ENCODE results near the gene SLC6A8. TPM values are rescaled to one million over a fixed set of nuclear protein-coding genes. Genes with fewer than 3 reads are reported as not detected.

Gene SLC6A8
- 122 TPM for polyA plus RNA-seq (2013, experiment 1 of 2)
- polyA plus RNA-seq (2013, experiment 2 of 2), result 123 TPM

DNA sequence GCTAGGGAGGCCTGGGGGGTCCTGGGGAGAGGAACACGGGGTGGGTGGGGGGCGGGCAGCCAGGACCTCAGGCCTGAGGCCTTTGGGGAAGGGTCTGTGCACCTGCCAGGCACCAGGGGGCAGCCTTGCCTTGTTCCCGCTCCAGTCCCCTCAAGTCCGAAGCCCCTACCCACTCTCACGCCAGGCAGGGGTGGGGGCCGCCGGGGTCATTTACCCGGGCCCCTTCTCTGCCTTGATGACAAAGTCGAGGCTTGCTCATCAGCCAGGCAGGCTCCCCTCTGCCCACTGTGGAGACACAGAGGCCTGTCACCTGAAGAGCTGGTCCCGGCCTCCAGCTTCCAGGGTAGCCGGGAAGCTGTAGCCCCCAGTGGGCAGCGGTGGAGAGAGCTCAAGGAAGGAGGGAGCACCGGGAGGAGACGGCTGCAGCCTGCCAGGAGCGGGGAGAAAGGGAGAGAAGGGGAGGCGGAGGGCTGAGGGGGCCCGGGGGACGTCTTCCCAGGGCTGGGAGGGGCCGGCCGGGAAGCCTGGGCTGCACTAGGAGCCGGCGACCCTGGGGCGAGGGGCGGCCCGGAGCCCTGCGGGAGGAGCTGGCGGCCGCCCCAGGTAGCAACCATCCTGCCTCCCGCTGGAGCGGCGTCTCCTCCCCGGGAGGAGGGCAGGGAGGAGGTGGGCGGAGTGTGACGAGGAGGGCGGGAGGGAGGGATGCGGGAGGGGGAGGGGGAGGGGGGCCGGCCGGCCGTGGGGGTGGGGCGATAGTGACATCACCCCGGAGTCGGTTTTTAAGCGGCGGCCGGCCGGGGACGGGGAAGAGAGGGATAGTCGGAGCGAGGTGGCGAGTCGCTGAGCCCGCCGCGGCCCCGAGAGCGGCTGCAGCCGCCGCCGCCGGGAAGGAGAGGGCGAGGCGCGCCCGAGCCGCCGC, at the start of gene SLC6A8:
TSS of gene SLC6A8 (plus strand) at position 806 of the 919 bp plus-strand sequence. CDS start 649 bp downstream, outside the sequence.
- Histone ChIP-seq H2BK120ac (ENCODE audit: low read depth, low read length) (no peak within 1 kb of the TSS), H3K4me1 (ENCODE audit: control insufficient read depth in 2 of 2, insufficient read depth in 1 of 2, low read depth in 1 of 2, low read length in 2 of 2) (peaks cover 16 to 23% of the 10 kb centered on the region in 2 donors), H4K8ac (ENCODE audit: low read depth, low read length) (peak within 1 kb of the TSS; percentile 96), H2BK5ac (ENCODE audit: low read length) (peak within 1 kb of the TSS; percentile 98), H3K9me3 (replicated peaks in 1 of 2; ENCODE audit: control insufficient read depth in 2 of 2, insufficient read depth in 1 of 2, low read depth in 1 of 2, low read length in 2 of 2) (peaks cover 0 to 2% of the 10 kb centered on the region in 2 donors), H3K4me3 (ENCODE audit: low read length in 2 of 2) (peak within 1 kb of the TSS; percentile 62 to 96), H2AK5ac (ENCODE audit: low read depth, low read length) (peak within 1 kb of the TSS; percentile 63), H3K9ac (ENCODE audit: low read depth, low read length, poor library complexity) (peak within 1 kb of the TSS; percentile 88), H4K91ac (ENCODE audit: low read depth, low read length, poor library complexity) (no peak within 1 kb of the TSS), H3K4me2 (ENCODE audit: insufficient read depth, low read length, poor library complexity, severe bottlenecking) (peak within 1 kb of the TSS; percentile 77), H3K18ac (ENCODE audit: low read length) (peak within 1 kb of the TSS; percentile 90), H3K4ac (ENCODE audit: low read length) (no peak within 1 kb of the TSS), H3K79me1 (ENCODE audit: low read depth, low read length) (peaks cover 14% of the 10 kb centered on the region), H2AFZ (ENCODE audit: low read length) (no peak within 1 kb of the TSS), H3K36me3 (replicated peaks in 1 of 2; ENCODE audit: control insufficient read depth in 2 of 2, insufficient read depth in 2 of 2, low read length in 2 of 2) (peaks cover 8 to 28% of the 10 kb centered on the region in 2 donors), H2BK12ac (ENCODE audit: low read length) (no peak within 1 kb of the TSS), H3K14ac (ENCODE audit: low read length) (peak within 1 kb of the TSS; percentile 38), H2BK15ac (ENCODE audit: low read length) (no peak within 1 kb of the TSS), H3K27ac (replicated peaks; ENCODE audit: low read length) (peak within 1 kb of the TSS; percentile 97), H3K23ac (ENCODE audit: low read depth, low read length, poor library complexity) (no peak within 1 kb of the TSS), H3K27me3 (ENCODE audit: control insufficient read depth in 3 of 3, insufficient read depth in 3 of 3, low read depth in 1 of 3, low read length in 3 of 3) (no peaks in the 10 kb centered on the region)
- DNase-seq (ENCODE audit: low spot score), result no peak
- no CpG with 5 or more reads among the region's 66 CpGs for WGBS, 2 donors (ENCODE audit: extremely low coverage in 2 of 2, insufficient read length in 2 of 2, insufficient replicate concordance in 1 of 2)

- H3K14ac ChIP-seq (ENCODE audit: low read length), result no peak overlapping the region
- H3K36me3 ChIP-seq (replicated peaks in 1 of 2; ENCODE audit: control insufficient read depth in 2 of 2, insufficient read depth in 2 of 2, low read length in 2 of 2), result no peaks in the 10 kb centered on the region
- no peak overlapping the region for H3K18ac ChIP-seq (ENCODE audit: low read length)
- no peak overlapping the region for H2AFZ ChIP-seq (ENCODE audit: low read length)
- peaks cover 11 to 12% of the 10 kb centered on the region in 2 donors for H3K4me1 ChIP-seq (ENCODE audit: control insufficient read depth in 2 of 2, insufficient read depth in 1 of 2, low read depth in 1 of 2, low read length in 2 of 2)
- H3K4me2 ChIP-seq (ENCODE audit: insufficient read depth, low read length, poor library complexity, severe bottlenecking), result no peak overlapping the region
- H3K9me3 ChIP-seq (replicated peaks in 1 of 2; ENCODE audit: control insufficient read depth in 2 of 2, insufficient read depth in 1 of 2, low read depth in 1 of 2, low read length in 2 of 2), result no peaks in the 10 kb centered on the region
- H3K27me3 ChIP-seq (ENCODE audit: control insufficient read depth in 3 of 3, insufficient read depth in 3 of 3, low read depth in 1 of 3, low read length in 3 of 3), result peaks cover 0 to 86% (median 5%) of the 10 kb centered on the region in 3 experiments
- DNase-seq (ENCODE audit: low spot score), result no peak
- no CpG with 5 or more reads among the region's 6 CpGs for WGBS, 2 donors (ENCODE audit: extremely low coverage in 2 of 2, insufficient read length in 2 of 2, insufficient replicate concordance in 1 of 2)
- no peaks in the 10 kb centered on the region for H3K79me1 ChIP-seq (ENCODE audit: low read depth, low read length)
- H3K23ac ChIP-seq (ENCODE audit: low read depth, low read length, poor library complexity), result no peak overlapping the region
- H2BK15ac ChIP-seq (ENCODE audit: low read length), result no peak overlapping the region
- H2AK5ac ChIP-seq (ENCODE audit: low read depth, low read length), result no peak overlapping the region
- no peak overlapping the region for H4K91ac ChIP-seq (ENCODE audit: low read depth, low read length, poor library complexity)
- H4K8ac ChIP-seq (ENCODE audit: low read depth, low read length), result no peak overlapping the region
- H3K9ac ChIP-seq (ENCODE audit: low read depth, low read length, poor library complexity), result no peak overlapping the region
- no peak overlapping the region for H3K4ac ChIP-seq (ENCODE audit: low read length)
- H3K4me3 ChIP-seq (ENCODE audit: low read length in 2 of 2), result no peak overlapping the region
- no peak overlapping the region for H2BK120ac ChIP-seq (ENCODE audit: low read depth, low read length)
- H2BK5ac ChIP-seq (ENCODE audit: low read length), result no peak overlapping the region
- H2BK12ac ChIP-seq (ENCODE audit: low read length), result no peak overlapping the region
- H3K27ac ChIP-seq (replicated peaks; ENCODE audit: low read length), result no peak overlapping the region
Observed at GRCh38 chrX:153638041-153638371, 49.7 kb upstream of the SLC6A8 start.

GRCh38 chrX:153638436-153639176, 49.1 kb upstream of the SLC6A8 start:
- H3K23ac ChIP-seq (ENCODE audit: low read depth, low read length, poor library complexity), result no peak overlapping the region
- peaks cover 0 to 90% (median 11%) of the 10 kb centered on the region in 3 experiments for H3K27me3 ChIP-seq (ENCODE audit: control insufficient read depth in 3 of 3, insufficient read depth in 3 of 3, low read depth in 1 of 3, low read length in 3 of 3)
- no peak overlapping the region for H2AFZ ChIP-seq (ENCODE audit: low read length)
- no peak overlapping the region for H3K14ac ChIP-seq (ENCODE audit: low read length)
- DNase-seq (ENCODE audit: low spot score), result no peak
- H3K9ac ChIP-seq (ENCODE audit: low read depth, low read length, poor library complexity), result no peak overlapping the region
- H3K79me1 ChIP-seq (ENCODE audit: low read depth, low read length), result no peaks in the 10 kb centered on the region
- no peak overlapping the region for H2BK5ac ChIP-seq (ENCODE audit: low read length)
- H2AK5ac ChIP-seq (ENCODE audit: low read depth, low read length), result no peak overlapping the region
- H4K8ac ChIP-seq (ENCODE audit: low read depth, low read length), result no peak overlapping the region
- no peak overlapping the region for H3K27ac ChIP-seq (replicated peaks; ENCODE audit: low read length)
- H3K36me3 ChIP-seq (replicated peaks in 1 of 2; ENCODE audit: control insufficient read depth in 2 of 2, insufficient read depth in 2 of 2, low read length in 2 of 2), result no peaks in the 10 kb centered on the region
- no peak overlapping the region for H3K4ac ChIP-seq (ENCODE audit: low read length)
- no peak overlapping the region for H2BK15ac ChIP-seq (ENCODE audit: low read length)
- no peak overlapping the region for H3K4me3 ChIP-seq (ENCODE audit: low read length in 2 of 2)
- H4K91ac ChIP-seq (ENCODE audit: low read depth, low read length, poor library complexity), result no peak overlapping the region
- H3K9me3 ChIP-seq (replicated peaks in 1 of 2; ENCODE audit: control insufficient read depth in 2 of 2, insufficient read depth in 1 of 2, low read depth in 1 of 2, low read length in 2 of 2), result no peaks in the 10 kb centered on the region
- no peak overlapping the region for H2BK12ac ChIP-seq (ENCODE audit: low read length)
- WGBS, 2 donors (ENCODE audit: extremely low coverage in 2 of 2, insufficient read length in 2 of 2, insufficient replicate concordance in 1 of 2), result no CpG with 5 or more reads among the region's 20 CpGs
- peaks cover 11 to 12% of the 10 kb centered on the region in 2 donors for H3K4me1 ChIP-seq (ENCODE audit: control insufficient read depth in 2 of 2, insufficient read depth in 1 of 2, low read depth in 1 of 2, low read length in 2 of 2)
- H3K18ac ChIP-seq (ENCODE audit: low read length), result no peak overlapping the region
- no peak overlapping the region for H3K4me2 ChIP-seq (ENCODE audit: insufficient read depth, low read length, poor library complexity, severe bottlenecking)
- H2BK120ac ChIP-seq (ENCODE audit: low read depth, low read length), result no peak overlapping the region
